GM19452 (cell line): ENCODE data around the gene PPP6C.
"Not testable (repeated sequence)": the region's sequence is repeated elsewhere in the genome, so short reads cannot be mapped to it uniquely, and the experiment has no call there.

Experiments
- ATAC-seq: cut with Tn5 transposase; IDR thresholded peaks from one replicate; pipeline ENCODE4 v1.9.1; 2021; ENCODE audit not compliant: unreplicated experiment

The PPP6C gene

GRCh38 chr9:125189361-125190289, at the start of gene PPP6C:
Gene PPP6C (minus strand): TSS chr9:125189803. CDS start chr9:125189718, 85 bp downstream.
- peak; percentile 91 for ATAC-seq

- ATAC-seq = no peak
These were observed 49.4 kb upstream of the PPP6C start for GRCh38 chr9:125238915-125239446.

- ATAC-seq = no peak
These were observed 48.7 kb upstream of the PPP6C start for GRCh38 chr9:125238127-125238914.

DNA sequence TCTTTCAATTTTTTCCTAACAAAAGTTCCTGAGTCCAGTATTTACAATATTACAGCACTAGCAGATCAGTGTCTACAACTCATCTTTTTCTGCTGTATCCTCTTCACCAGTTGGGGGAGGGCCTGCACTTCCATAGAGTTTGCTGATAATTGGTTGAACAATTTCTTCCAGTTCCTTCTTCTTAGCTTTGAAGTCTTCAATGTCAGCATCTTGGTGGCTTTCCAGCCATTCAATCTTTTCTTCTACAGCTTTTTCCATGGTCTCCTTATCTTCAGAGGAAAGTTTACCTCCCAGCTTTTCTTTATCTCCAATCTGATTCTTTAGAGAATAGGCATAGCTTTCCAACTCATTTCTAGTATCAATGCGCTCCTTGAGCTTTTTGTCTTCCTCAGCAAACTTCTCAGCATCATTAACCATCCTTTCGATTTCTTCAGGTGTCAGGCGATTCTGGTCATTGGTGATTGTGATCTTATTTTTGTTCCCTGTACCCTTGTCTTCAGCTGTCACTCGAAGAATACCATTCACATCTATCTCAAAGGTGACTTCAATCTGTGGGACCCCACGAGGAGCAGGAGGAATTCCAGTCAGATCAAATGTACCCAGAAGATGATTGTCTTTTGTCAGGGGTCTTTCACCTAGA, 47.0 kb upstream of the PPP6C start:
- ATAC-seq = not testable (repeated sequence)

DNA sequence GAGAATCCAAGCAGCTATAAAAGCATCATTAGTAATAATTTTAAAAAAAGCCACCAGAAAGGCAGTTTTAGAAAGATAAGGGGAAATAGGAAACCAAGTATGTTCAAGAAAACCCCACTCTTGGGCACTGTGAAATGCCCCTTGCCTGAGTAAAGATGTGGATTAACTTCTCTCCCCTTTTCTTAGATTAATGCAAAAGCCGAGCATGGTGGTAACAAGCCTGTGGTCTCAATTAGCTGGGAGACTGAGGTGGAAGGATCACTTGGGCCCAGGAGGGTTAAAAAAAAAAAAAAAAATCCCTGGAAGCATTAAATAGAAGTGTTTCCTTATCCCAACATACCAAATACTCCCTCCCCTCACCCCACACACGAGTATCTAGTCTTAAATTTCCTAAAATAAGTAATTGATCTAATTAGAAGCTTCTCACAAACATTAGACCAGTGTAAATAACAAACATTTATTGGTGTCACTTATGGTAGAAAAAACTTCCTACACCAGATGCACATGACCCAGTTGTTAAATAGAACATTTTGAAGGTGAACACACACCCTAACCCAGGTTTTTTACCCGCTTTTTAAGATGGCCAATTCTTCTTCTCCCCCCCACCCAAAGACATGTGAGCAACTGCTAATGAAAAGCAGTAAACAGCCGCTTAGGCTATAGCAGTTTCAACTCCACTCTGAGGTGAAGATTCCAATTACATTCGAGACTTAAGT, 46.4 kb upstream of the PPP6C start:
- ATAC-seq = no peak

DNA sequence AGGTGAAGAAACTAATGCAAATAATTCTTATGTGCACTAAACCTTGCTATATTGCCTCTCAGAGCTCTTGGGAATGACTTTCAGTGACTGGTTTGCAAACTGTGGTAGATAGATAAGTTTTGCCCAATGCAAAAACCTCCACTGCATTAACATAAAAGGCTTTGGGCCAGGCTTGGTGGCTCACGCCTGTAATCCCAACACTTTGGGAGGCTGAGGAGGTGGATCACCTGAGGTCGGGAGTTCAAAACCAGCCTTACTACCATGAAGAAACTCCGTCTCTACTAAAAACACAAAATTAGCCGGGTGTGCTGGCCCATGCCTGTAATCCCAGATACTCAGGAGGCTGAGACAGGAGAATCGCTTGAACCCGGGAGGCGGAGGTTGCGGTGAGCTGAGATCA, 44.5 kb upstream of the PPP6C start:
- ATAC-seq = not testable (repeated sequence)

DNA sequence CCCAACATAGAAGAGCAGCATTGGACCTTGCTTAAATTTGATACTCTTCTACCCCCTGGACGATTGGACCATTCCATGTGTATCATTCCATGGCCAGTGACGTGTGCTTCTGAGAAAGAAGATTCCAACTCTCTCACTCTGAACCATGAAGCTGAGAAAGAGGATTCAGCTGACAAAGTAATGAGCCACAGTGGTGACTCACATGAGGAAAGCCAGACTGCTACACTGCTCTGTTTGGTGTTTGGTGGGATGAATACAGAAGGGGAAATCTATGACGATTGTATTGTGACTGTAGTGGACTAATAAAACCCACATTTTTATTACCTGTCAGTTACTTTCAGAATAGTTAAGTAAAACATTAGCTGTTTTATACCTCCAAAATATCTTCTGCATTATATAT, 44.1 kb upstream of the PPP6C start:
- ATAC-seq = no peak

GRCh38 chr9:125227761-125228160, 38.2 kb upstream of the PPP6C start:
- no peak for ATAC-seq

DNA sequence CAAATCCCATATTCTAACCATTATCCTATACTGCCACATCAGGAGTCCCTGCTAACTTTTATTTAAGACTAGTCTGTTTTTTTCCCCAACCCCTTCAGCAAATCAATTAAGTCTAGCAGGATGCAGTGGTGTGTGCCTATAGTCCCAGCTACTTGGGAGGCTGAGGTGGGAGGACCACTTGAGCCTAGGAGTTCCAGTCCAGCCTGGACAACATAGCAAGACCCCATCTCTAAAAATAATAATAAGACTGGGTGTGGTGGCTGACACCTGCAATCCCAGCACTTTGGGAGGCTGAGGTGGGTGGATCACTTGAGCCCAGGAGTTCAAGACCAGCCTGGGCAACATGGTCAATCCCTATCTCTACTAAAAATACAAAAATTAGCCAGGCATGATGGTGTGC, 35.3 kb upstream of the PPP6C start:
- ATAC-seq = not testable (repeated sequence)

- ATAC-seq = no peak
These were observed 29.0 kb upstream of the PPP6C start for GRCh38 chr9:125218621-125219020.

- ATAC-seq = no peak
These were observed 24.6 kb upstream of the PPP6C start for GRCh38 chr9:125214186-125214585.

- no peak for ATAC-seq
These were observed 14.9 kb upstream of the PPP6C start for GRCh38 chr9:125204477-125204876.

- no peak for ATAC-seq
These were observed 13.4 kb upstream of the PPP6C start for GRCh38 chr9:125202846-125203618.

DNA sequence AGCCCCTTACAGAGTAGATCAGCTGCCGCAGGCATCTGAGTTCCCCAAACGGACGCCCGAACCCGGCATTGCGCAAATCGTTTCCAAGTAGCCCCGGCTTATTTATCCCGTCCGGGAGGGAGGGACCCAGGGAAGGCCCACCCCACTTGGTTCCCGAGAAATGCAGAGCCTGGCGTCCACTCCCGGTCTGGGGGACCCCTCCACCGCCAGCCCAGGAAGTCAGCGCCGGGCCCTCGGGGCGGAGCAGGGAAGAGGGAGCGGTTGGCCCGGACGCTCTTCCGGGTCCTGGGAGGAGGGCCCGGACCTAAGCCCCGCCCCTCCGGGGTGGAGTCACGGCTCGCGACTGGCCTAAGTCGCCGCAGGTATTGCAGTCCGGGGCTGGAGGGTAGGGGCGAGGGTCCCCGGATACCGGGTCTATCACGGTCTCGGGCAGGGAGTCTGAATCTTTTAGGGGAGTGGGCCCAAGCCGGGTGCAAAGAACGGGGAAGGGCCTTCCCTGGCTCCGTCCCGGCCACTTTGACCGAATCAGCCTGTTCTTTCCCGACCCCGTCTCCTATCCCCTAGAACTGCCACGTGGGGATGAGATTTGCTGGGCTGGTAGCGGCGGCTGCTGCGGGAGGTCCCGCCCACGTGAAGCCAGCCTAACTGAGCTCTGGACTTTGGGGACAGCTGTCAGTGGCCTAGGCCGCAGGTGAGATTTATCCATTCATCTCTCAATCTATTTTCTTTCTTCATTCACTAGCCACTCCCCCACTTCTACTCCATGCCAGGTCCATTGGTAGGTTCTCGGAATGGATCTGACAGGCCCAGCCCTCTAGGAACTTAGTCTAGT, 10.8 kb upstream of the PPP6C start, which contains the start of gene RABEPK:
Gene RABEPK (plus strand): TSS at position 327 of the 832 bp plus-strand sequence. CDS start 2,472 bp downstream, outside the sequence.
- ATAC-seq = peak; percentile 97

DNA sequence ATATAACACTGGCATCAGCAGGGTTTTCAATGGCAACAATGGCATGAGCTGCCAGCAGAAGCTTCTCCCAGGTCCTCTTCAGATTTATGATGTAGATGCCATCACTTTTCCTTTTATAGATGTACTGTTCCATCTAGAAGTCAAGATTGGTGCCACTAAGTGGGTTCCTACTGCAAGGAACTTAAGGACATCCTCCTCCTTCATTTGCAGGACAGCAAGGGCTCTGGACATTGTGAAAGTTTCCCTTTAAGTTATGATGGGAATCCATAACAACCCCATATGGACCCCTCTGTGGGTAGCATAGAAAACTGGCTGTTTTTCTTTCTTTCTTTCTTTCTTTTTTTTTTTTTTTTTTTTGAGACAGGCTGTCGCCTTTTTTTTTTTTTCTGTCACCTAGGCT, 6.0 kb upstream of the PPP6C start:
- not testable (repeated sequence) for ATAC-seq

DNA sequence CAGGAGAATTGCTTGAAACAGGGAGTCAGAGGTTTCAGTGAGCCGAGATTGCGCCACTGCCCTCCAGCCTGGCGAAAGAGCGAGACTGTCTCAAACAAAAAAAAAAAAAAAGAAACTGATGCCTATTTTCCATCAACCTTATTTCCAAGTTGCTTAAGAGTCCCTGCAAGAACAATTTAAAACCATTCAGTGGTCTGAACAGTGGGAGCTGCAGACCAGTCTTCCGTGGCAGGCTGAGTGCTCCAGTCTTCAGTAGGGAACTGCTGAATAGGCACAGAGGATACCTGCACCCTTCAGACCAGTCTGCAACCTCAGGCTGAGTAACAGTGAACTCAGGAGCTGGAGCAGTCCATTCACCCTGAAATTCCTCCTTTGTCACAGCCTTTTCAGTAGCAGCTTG, 4.9 kb upstream of the PPP6C start:
- ATAC-seq = not testable (repeated sequence)

DNA sequence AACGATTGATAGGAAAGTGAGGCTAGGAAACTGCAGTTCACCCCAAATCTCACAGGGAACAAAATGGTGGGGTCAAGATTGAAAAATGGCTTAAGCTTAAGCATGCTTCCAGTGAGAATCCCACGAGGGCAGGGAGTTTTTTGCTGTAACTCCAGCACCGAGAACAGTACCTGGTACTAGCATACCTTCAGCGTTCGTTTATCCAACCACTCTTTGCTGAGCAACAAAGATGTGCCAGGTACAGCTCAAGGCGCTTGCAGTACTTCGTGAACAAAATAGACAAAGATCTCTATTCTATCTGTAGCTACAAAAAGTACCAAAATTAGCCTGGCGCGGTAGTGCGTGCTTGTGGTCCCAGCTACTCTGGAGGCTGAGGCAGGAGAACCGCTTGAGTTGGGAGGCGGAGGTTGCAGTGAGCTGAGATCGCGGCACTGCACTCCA, 778 bp upstream of the PPP6C start:
- no peak for ATAC-seq

GRCh38 chr9:125189011-125189360, 617 bp downstream of the PPP6C start:
- peak; percentile 18 for ATAC-seq

GRCh38 chr9:125183561-125183960, 6.0 kb downstream of the PPP6C start:
- ATAC-seq = no peak
